ENCODE measurements around the gene DAPL1. TPM values are rescaled to one million over a fixed set of nuclear protein-coding genes. Genes with fewer than 3 reads are reported as not detected.

The DAPL1 gene
- total and polyA plus RNA-seq, 2 donors (not counting 1 experiment from before 2014, with no cell fraction given) = not detected

GRCh38 chr2:158756976-158757375, 38.1 kb upstream of the DAPL1 start:
- H3K36me3 ChIP-seq (ENCODE audit: control insufficient read depth, insufficient read depth, low read length) = no peaks in the 10 kb centered on the region
- H3K27ac ChIP-seq (ENCODE audit: insufficient read depth, low read length) = no peak overlapping the region
- no peaks in the 10 kb centered on the region for H3K9me3 ChIP-seq (ENCODE audit: control insufficient read depth, insufficient read depth, low read depth, low read length)
- H3K27me3 ChIP-seq (ENCODE audit: control insufficient read depth, insufficient read depth, low read length) = no peaks in the 10 kb centered on the region
- DNase-seq (ENCODE audit: low read depth in 2 of 2) = peak in 1 of 2 donors; percentile 66
- H3K4me2 ChIP-seq (ENCODE audit: extremely low read depth, insufficient read depth, low read length) = no peak overlapping the region
- H3K9ac ChIP-seq (ENCODE audit: insufficient read depth, low read length) = no peak overlapping the region
- H2AFZ ChIP-seq (ENCODE audit: low read length) = no peak overlapping the region
- no peak overlapping the region for H3K4me3 ChIP-seq (replicated peaks in 1 of 4; ENCODE audit: control extremely low read depth in 1 of 4, insufficient read depth in 1 of 4, low read depth in 3 of 4, low read length in 4 of 4)
- H3K4me1 ChIP-seq (ENCODE audit: control insufficient read depth, extremely low read depth, insufficient read depth, low read length) = peaks cover 2% of the 10 kb centered on the region
- no peak for TF ChIP-seq EZH2 (IDR thresholded peaks at IDR 0.05; ENCODE audit: low read length, missing control alignments)
- no peak for TF ChIP-seq CTCF (conservative IDR thresholded peaks at IDR 0.05 in 1 of 2, IDR thresholded peaks at IDR 0.05 in 1 of 2; ENCODE audit: low read depth in 1 of 2, low read length in 2 of 2)
- no peaks in the 10 kb centered on the region for H4K20me1 ChIP-seq (ENCODE audit: control insufficient read depth, extremely low read depth, insufficient read depth, low read length)
- no peaks in the 10 kb centered on the region for H3K79me2 ChIP-seq (ENCODE audit: control insufficient read depth, insufficient read depth, low read length)

- no peaks in the 10 kb centered on the region for H3K9me3 ChIP-seq (ENCODE audit: control insufficient read depth, insufficient read depth, low read depth, low read length)
- H4K20me1 ChIP-seq (ENCODE audit: control insufficient read depth, extremely low read depth, insufficient read depth, low read length) = no peaks in the 10 kb centered on the region
- H3K27me3 ChIP-seq (ENCODE audit: control insufficient read depth, insufficient read depth, low read length) = no peaks in the 10 kb centered on the region
- TF ChIP-seq EZH2 (IDR thresholded peaks at IDR 0.05; ENCODE audit: low read length, missing control alignments) = no peak
- TF ChIP-seq CTCF (conservative IDR thresholded peaks at IDR 0.05 in 1 of 2, IDR thresholded peaks at IDR 0.05 in 1 of 2; ENCODE audit: low read depth in 1 of 2, low read length in 2 of 2) = no peak
- no peak overlapping the region for H2AFZ ChIP-seq (ENCODE audit: low read length)
- DNase-seq (ENCODE audit: low read depth in 2 of 2) = peak in 1 of 2 donors; percentile 15
- no peak overlapping the region for H3K9ac ChIP-seq (ENCODE audit: insufficient read depth, low read length)
- no peaks in the 10 kb centered on the region for H3K36me3 ChIP-seq (ENCODE audit: control insufficient read depth, insufficient read depth, low read length)
- H3K27ac ChIP-seq (ENCODE audit: insufficient read depth, low read length) = no peak overlapping the region
- no peaks in the 10 kb centered on the region for H3K79me2 ChIP-seq (ENCODE audit: control insufficient read depth, insufficient read depth, low read length)
- no peak overlapping the region for H3K4me3 ChIP-seq (replicated peaks in 1 of 4; ENCODE audit: control extremely low read depth in 1 of 4, insufficient read depth in 1 of 4, low read depth in 3 of 4, low read length in 4 of 4)
- H3K4me1 ChIP-seq (ENCODE audit: control insufficient read depth, extremely low read depth, insufficient read depth, low read length) = no peaks in the 10 kb centered on the region
- H3K4me2 ChIP-seq (ENCODE audit: extremely low read depth, insufficient read depth, low read length) = no peak overlapping the region
Observed at GRCh38 chr2:158760887-158761286, 34.2 kb upstream of the DAPL1 start.

- DNase-seq (ENCODE audit: low read depth in 2 of 2) = peak; percentile 27 to 71
- Histone ChIP-seq H3K4me1 (ENCODE audit: control insufficient read depth, extremely low read depth, insufficient read depth, low read length) (no peaks in the 10 kb centered on the region), H3K4me3 (replicated peaks in 1 of 4; ENCODE audit: control extremely low read depth in 1 of 4, insufficient read depth in 1 of 4, low read depth in 3 of 4, low read length in 4 of 4) (no peak overlapping the region), H2AFZ (ENCODE audit: low read length) (no peak overlapping the region), H3K36me3 (ENCODE audit: control insufficient read depth, insufficient read depth, low read length) (no peaks in the 10 kb centered on the region), H3K4me2 (ENCODE audit: extremely low read depth, insufficient read depth, low read length) (no peak overlapping the region), H3K9ac (ENCODE audit: insufficient read depth, low read length) (no peak overlapping the region), H3K27me3 (ENCODE audit: control insufficient read depth, insufficient read depth, low read length) (no peaks in the 10 kb centered on the region), H4K20me1 (ENCODE audit: control insufficient read depth, extremely low read depth, insufficient read depth, low read length) (no peaks in the 10 kb centered on the region), H3K79me2 (ENCODE audit: control insufficient read depth, insufficient read depth, low read length) (no peaks in the 10 kb centered on the region), H3K9me3 (ENCODE audit: control insufficient read depth, insufficient read depth, low read depth, low read length) (no peaks in the 10 kb centered on the region), H3K27ac (ENCODE audit: insufficient read depth, low read length) (no peak overlapping the region)
- no peak for TF ChIP-seq CTCF (conservative IDR thresholded peaks at IDR 0.05 in 1 of 2, IDR thresholded peaks at IDR 0.05 in 1 of 2; ENCODE audit: low read depth in 1 of 2, low read length in 2 of 2)
- TF ChIP-seq EZH2 (IDR thresholded peaks at IDR 0.05; ENCODE audit: low read length, missing control alignments) = no peak
Observed at GRCh38 chr2:158761621-158762020, 33.5 kb upstream of the DAPL1 start.

Data from fibroblast of lung (primary cell).